ENCODE measurements around the gene PDE9A.
"Not testable (repeated sequence)": the region's sequence is repeated elsewhere in the genome, so short reads cannot be mapped to it uniquely, and the experiment has no call there.

PDE9A gene

DNA sequence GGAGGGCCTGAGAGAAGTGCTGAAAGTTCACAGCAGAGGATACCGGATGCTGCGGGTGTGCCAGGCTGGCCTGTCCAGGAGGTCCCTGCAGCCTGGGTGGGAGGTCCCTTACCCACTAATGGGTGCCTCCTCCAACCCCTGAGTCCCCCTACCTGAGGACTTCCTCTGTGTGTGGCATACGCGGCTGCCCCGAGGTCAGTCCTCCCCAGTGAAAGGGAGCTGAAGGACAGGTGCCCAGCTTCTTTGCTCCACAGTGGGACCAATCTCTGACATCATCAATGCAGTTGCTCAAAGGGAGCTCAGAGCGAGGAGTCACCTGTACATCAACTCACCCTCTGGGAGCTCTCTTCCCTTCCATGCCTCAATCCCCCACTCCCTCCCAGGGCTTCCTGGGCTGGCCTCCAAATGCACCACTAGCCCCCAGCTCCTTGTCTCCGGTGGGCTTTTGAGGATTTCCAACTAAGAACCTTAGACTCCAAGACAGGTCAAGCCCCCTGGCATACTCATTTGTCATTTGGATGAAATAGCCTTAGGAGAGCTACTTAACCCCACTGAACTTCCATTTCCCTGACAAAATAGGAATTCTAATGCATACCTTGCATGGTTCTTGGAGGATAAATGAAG, 53.9 kb downstream of the PDE9A start:
- DNase-seq (ENCODE audit: insufficient read length, low spot score) (no peak), FAIRE-seq (no peak)

GRCh38 chr21:42708107-42708506, 54.7 kb downstream of the PDE9A start:
- FAIRE-seq, result no peak
- no peak for DNase-seq (ENCODE audit: insufficient read length, low spot score)
- TF ChIP-seq POLR2AphosphoS5 (IDR thresholded peaks at IDR 0.05; ENCODE audit: low read depth, low read length) (no peak), POU2F2 (IDR thresholded peaks at IDR 0.05; ENCODE audit: low read depth, low read length) (no peak), TAF1 (IDR thresholded peaks at IDR 0.05; ENCODE audit: low read depth, low read length) (no peak), POLR2A (IDR thresholded peaks at IDR 0.05; ENCODE audit: low read depth, low read length) (no peak), SPI1 (IDR thresholded peaks at IDR 0.05; ENCODE audit: low read depth, low read length) (no peak), PAX5 (IDR thresholded peaks at IDR 0.05; ENCODE audit: insufficient read depth, low read length, severe bottlenecking) (no peak)

More for the DNA sequence above, 53.9 kb downstream of the PDE9A start:
- no peak for TF ChIP-seq POLR2AphosphoS5 (IDR thresholded peaks at IDR 0.05; ENCODE audit: low read depth, low read length)

DNA sequence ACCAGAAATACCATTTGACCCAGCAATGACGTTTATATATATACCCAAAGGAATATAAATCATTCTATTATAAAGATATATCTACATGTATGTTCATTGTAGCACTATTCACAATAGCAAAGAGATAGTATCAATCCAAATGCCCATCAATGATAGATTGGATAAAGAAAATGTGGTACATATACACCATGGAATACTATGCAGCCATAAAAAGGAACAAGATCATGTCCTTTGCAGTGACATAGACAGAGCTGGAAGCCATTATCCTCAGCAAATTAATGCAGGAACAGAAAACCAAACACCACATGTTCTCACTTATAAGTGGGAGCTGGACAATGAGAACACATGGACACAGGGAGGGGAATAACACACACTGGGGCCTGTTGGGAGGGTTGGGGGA, 55.5 kb downstream of the PDE9A start:
- not testable (repeated sequence) for DNase-seq (ENCODE audit: insufficient read length, low spot score); FAIRE-seq

GRCh38 chr21:42711667-42712066, 58.2 kb downstream of the PDE9A start:
- DNase-seq (ENCODE audit: insufficient read length, low spot score) (no peak), FAIRE-seq (no peak)
- no peak for TF ChIP-seq SPI1 (IDR thresholded peaks at IDR 0.05; ENCODE audit: low read depth, low read length)
- TF ChIP-seq TAF1 (IDR thresholded peaks at IDR 0.05; ENCODE audit: low read depth, low read length), result no peak
- no peak for TF ChIP-seq PAX5 (IDR thresholded peaks at IDR 0.05; ENCODE audit: insufficient read depth, low read length, severe bottlenecking)
- no peak for TF ChIP-seq POLR2A (IDR thresholded peaks at IDR 0.05; ENCODE audit: low read depth, low read length)
- no peak for TF ChIP-seq POU2F2 (IDR thresholded peaks at IDR 0.05; ENCODE audit: low read depth, low read length)
- TF ChIP-seq POLR2AphosphoS5 (IDR thresholded peaks at IDR 0.05; ENCODE audit: low read depth, low read length), result no peak

GRCh38 chr21:42715427-42715826, 62.0 kb downstream of the PDE9A start:
- FAIRE-seq; DNase-seq (ENCODE audit: insufficient read length, low spot score): not testable (repeated sequence)

DNA sequence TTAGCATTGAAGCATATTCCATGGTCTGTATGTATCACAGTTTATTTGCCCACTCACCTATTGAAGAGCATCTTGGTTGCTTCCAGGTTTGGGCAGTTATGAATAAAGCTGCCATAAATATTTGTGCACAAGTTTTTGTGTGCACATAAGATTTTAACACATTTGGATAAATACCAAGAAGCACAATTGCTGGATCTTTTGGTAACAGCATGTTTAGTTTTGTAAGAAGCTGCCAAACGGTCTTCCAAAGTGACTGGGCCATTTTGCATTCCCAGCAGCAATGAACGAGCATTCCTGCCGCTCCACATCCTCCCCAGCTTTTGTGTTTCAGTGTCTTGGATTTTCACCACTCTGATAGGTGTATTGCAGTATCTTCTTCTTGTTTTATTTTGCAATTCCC, 62.7 kb downstream of the PDE9A start:
- FAIRE-seq (no peak), DNase-seq (ENCODE audit: insufficient read length, low spot score) (no peak)
- TF ChIP-seq POLR2AphosphoS5 (IDR thresholded peaks at IDR 0.05; ENCODE audit: low read depth, low read length) (no peak), PAX5 (IDR thresholded peaks at IDR 0.05; ENCODE audit: insufficient read depth, low read length, severe bottlenecking) (no peak), TAF1 (IDR thresholded peaks at IDR 0.05; ENCODE audit: low read depth, low read length) (no peak), POLR2A (IDR thresholded peaks at IDR 0.05; ENCODE audit: low read depth, low read length) (no peak), SPI1 (IDR thresholded peaks at IDR 0.05; ENCODE audit: low read depth, low read length) (no peak), POU2F2 (IDR thresholded peaks at IDR 0.05; ENCODE audit: low read depth, low read length) (no peak)

GRCh38 chr21:42720484-42720883, 67.1 kb downstream of the PDE9A start:
- FAIRE-seq; DNase-seq (ENCODE audit: insufficient read length, low spot score): not testable (repeated sequence)

- DNase-seq (ENCODE audit: insufficient read length, low spot score) (no peak), FAIRE-seq (no peak)
- no peak for TF ChIP-seq POLR2A (IDR thresholded peaks at IDR 0.05; ENCODE audit: low read depth, low read length)
- no peak for TF ChIP-seq PAX5 (IDR thresholded peaks at IDR 0.05; ENCODE audit: insufficient read depth, low read length, severe bottlenecking)
- no peak for TF ChIP-seq POLR2AphosphoS5 (IDR thresholded peaks at IDR 0.05; ENCODE audit: low read depth, low read length)
- TF ChIP-seq TAF1 (IDR thresholded peaks at IDR 0.05; ENCODE audit: low read depth, low read length), result no peak
- no peak for TF ChIP-seq POU2F2 (IDR thresholded peaks at IDR 0.05; ENCODE audit: low read depth, low read length)
- no peak for TF ChIP-seq SPI1 (IDR thresholded peaks at IDR 0.05; ENCODE audit: low read depth, low read length)
Measured at GRCh38 chr21:42721341-42721824, 68.0 kb downstream of the PDE9A start.

DNA sequence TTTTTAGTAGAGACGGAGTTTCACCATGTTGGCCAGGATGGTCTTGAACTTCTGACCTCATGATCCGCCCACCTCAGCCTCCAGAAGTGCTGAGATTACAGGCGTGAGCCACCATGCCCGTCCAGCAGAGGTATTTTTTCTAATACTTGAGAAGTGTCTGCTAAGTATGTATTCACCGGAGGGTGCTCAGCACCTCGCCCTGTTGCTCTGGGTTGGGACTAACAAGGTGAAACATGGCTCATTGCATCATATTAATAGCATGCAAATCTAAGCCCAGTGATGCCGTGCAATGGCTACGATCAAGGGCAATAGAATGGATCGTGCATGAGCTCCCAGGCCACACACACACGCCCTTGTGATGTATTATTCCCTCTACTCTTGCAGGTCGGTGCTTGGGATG, 68.7 kb downstream of the PDE9A start:
- TF ChIP-seq PAX5 (IDR thresholded peaks at IDR 0.05; ENCODE audit: insufficient read depth, low read length, severe bottlenecking) (no peak), SPI1 (IDR thresholded peaks at IDR 0.05; ENCODE audit: low read depth, low read length) (no peak), POLR2A (IDR thresholded peaks at IDR 0.05; ENCODE audit: low read depth, low read length) (no peak), POU2F2 (IDR thresholded peaks at IDR 0.05; ENCODE audit: low read depth, low read length) (no peak), POLR2AphosphoS5 (IDR thresholded peaks at IDR 0.05; ENCODE audit: low read depth, low read length) (no peak), TAF1 (IDR thresholded peaks at IDR 0.05; ENCODE audit: low read depth, low read length) (no peak)
- FAIRE-seq (no peak), DNase-seq (ENCODE audit: insufficient read length, low spot score) (no peak)

DNA sequence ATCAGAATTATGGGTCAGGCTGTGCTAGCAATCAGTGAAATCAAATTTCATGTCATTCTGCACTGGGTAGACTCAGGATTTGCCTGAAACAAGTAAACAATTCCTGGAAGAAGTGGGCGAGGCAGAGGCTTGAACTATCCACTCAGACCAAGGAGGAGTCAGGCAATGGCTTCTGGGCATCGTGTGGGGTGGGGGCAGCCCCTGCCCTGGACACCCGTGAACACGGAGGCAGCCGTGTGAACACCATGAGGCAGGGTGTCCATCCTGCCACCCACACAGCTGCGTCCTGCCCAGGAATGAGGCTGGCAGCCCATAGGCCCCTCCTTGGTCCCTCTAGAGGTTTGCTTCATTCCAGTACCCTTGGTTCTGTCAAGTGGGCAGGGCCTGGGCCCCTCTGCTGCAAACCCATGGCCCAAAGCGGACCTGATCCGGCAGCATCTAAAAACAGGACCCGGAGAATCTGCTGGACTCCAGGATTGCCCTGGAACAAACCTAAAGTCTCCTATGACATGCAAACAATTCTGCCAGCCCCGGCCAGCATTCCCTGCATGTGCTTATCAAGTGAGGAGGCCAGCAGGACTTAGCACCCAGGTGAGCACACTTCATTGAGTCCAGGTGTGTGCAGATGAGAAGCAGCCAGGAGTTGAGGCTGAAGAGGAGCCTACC, 69.5 kb downstream of the PDE9A start:
- no peak for TF ChIP-seq POLR2A (IDR thresholded peaks at IDR 0.05; ENCODE audit: low read depth, low read length)
- TF ChIP-seq SPI1 (IDR thresholded peaks at IDR 0.05; ENCODE audit: low read depth, low read length), result no peak
- no peak for TF ChIP-seq PAX5 (IDR thresholded peaks at IDR 0.05; ENCODE audit: insufficient read depth, low read length, severe bottlenecking)
- no peak for TF ChIP-seq POLR2AphosphoS5 (IDR thresholded peaks at IDR 0.05; ENCODE audit: low read depth, low read length)
- no peak for TF ChIP-seq TAF1 (IDR thresholded peaks at IDR 0.05; ENCODE audit: low read depth, low read length)
- no peak for TF ChIP-seq POU2F2 (IDR thresholded peaks at IDR 0.05; ENCODE audit: low read depth, low read length)
- DNase-seq (ENCODE audit: insufficient read length, low spot score) (no peak), FAIRE-seq (no peak)
